GM21737 (cell line): ENCODE measurements around the gene SAMD3.
A peak's percentile ranks its signal among the peaks of the same experiment; 100 is the strongest.
"Not testable (repeated sequence)": the region's sequence is repeated elsewhere in the genome, so short reads cannot be mapped to it uniquely, and the experiment has no call there.

Source experiments
- ATAC-seq: cut with Tn5 transposase; IDR thresholded peaks from one replicate; pipeline ENCODE4 v1.9.1; 2021; ENCODE audit warnings: mild to moderate bottlenecking, moderate library complexity; ENCODE audit not compliant: unreplicated experiment

The SAMD3 gene

GRCh38 chr6:130212215-130212874 lies 10.4 kb downstream of the SAMD3 start:
- ATAC-seq, result no peak

GRCh38 chr6:130211691-130212090 lies 11.1 kb downstream of the SAMD3 start:
- ATAC-seq, result no peak

GRCh38 chr6:130207979-130208649 lies 14.6 kb downstream of the SAMD3 start:
- no peak for ATAC-seq

GRCh38 chr6:130206479-130206878 lies 16.3 kb downstream of the SAMD3 start:
- ATAC-seq, result no peak

GRCh38 chr6:130204322-130204721 lies 18.4 kb downstream of the SAMD3 start:
- no peak for ATAC-seq

GRCh38 chr6:130203370-130203769 lies 19.4 kb downstream of the SAMD3 start:
- no peak for ATAC-seq

- peak; percentile 81 for ATAC-seq
Measured at GRCh38 chr6:130202782-130203181, 20.0 kb downstream of the SAMD3 start.

- ATAC-seq, result no peak
Measured at GRCh38 chr6:130200020-130200419, 22.7 kb downstream of the SAMD3 start.

- no peak for ATAC-seq
Measured at GRCh38 chr6:130198483-130199035, 24.2 kb downstream of the SAMD3 start.

- not testable (repeated sequence) for ATAC-seq
Measured at GRCh38 chr6:130197816-130198482, 24.8 kb downstream of the SAMD3 start.

GRCh38 chr6:130194434-130194833 lies 28.3 kb downstream of the SAMD3 start:
- not testable (repeated sequence) for ATAC-seq

GRCh38 chr6:130190701-130191690 lies 31.8 kb downstream of the SAMD3 start:
- no peak for ATAC-seq

- no peak for ATAC-seq
Measured at GRCh38 chr6:130189531-130190397, 33.0 kb downstream of the SAMD3 start.

- no peak for ATAC-seq
Measured at GRCh38 chr6:130188207-130188899, 34.4 kb downstream of the SAMD3 start.

GRCh38 chr6:130187335-130188206 lies 35.2 kb downstream of the SAMD3 start:
- ATAC-seq, result no peak

GRCh38 chr6:130185658-130186057 lies 37.1 kb downstream of the SAMD3 start:
- ATAC-seq, result no peak

- no peak for ATAC-seq
Measured at GRCh38 chr6:130183271-130184222, 39.2 kb downstream of the SAMD3 start.
